ENCODE results near the gene PRND.
"Not testable (repeated sequence)": the region's sequence is repeated elsewhere in the genome, so short reads cannot be mapped to it uniquely, and the experiment has no call there.

Gene PRND

GRCh38 chr20:4721719-4722118, at the start of gene PRND:
Gene PRND, plus strand, starts transcription at chr20:4721909. Its CDS starts 2,643 bp downstream, at chr20:4724552.
- DNase-seq (ENCODE audit: low read depth): no peak

- DNase-seq (ENCODE audit: low read depth): no peak
Measured at GRCh38 chr20:4672948-4673347, 48.8 kb upstream of the PRND start.

- DNase-seq (ENCODE audit: low read depth): no peak
Measured at GRCh38 chr20:4673371-4674001, 48.2 kb upstream of the PRND start.

- DNase-seq (ENCODE audit: low read depth): no peak
Measured at GRCh38 chr20:4674672-4675071, 47.0 kb upstream of the PRND start.

- no peak for DNase-seq (ENCODE audit: low read depth)
Measured at GRCh38 chr20:4677846-4678245, 43.9 kb upstream of the PRND start.

GRCh38 chr20:4681401-4681800, 40.3 kb upstream of the PRND start:
- no peak for DNase-seq (ENCODE audit: low read depth)

- DNase-seq (ENCODE audit: low read depth): no peak
Measured at GRCh38 chr20:4681991-4682401, 39.7 kb upstream of the PRND start.

GRCh38 chr20:4682682-4683081, 39.0 kb upstream of the PRND start:
- DNase-seq (ENCODE audit: low read depth): no peak

GRCh38 chr20:4683261-4683660, 38.4 kb upstream of the PRND start:
- DNase-seq (ENCODE audit: low read depth): no peak

- no peak for DNase-seq (ENCODE audit: low read depth)
Measured at GRCh38 chr20:4684837-4685413, 36.8 kb upstream of the PRND start.

- DNase-seq (ENCODE audit: low read depth): no peak
Measured at GRCh38 chr20:4685923-4686221, 35.8 kb upstream of the PRND start.

GRCh38 chr20:4688305-4688704, 33.4 kb upstream of the PRND start:
- DNase-seq (ENCODE audit: low read depth): no peak

- no peak for DNase-seq (ENCODE audit: low read depth)
Measured at GRCh38 chr20:4689220-4689619, 32.5 kb upstream of the PRND start.

GRCh38 chr20:4691753-4692152, 30.0 kb upstream of the PRND start:
- DNase-seq (ENCODE audit: low read depth): no peak

GRCh38 chr20:4694076-4694475, 27.6 kb upstream of the PRND start:
- DNase-seq (ENCODE audit: low read depth): no peak

- no peak for DNase-seq (ENCODE audit: low read depth)
Measured at GRCh38 chr20:4697189-4697830, 24.4 kb upstream of the PRND start.

- DNase-seq (ENCODE audit: low read depth): no peak
Measured at GRCh38 chr20:4697831-4698221, 23.9 kb upstream of the PRND start.

- no peak for DNase-seq (ENCODE audit: low read depth)
Measured at GRCh38 chr20:4699216-4699615, 22.5 kb upstream of the PRND start.

- no peak for DNase-seq (ENCODE audit: low read depth)
Measured at GRCh38 chr20:4699957-4700356, 21.8 kb upstream of the PRND start.

GRCh38 chr20:4702562-4703280, 19.0 kb upstream of the PRND start:
- DNase-seq (ENCODE audit: low read depth): no peak

- no peak for DNase-seq (ENCODE audit: low read depth)
Measured at GRCh38 chr20:4703281-4703676, 18.4 kb upstream of the PRND start.

- not testable (repeated sequence) for DNase-seq (ENCODE audit: low read depth)
Measured at GRCh38 chr20:4706941-4707340, 14.8 kb upstream of the PRND start.

GRCh38 chr20:4708036-4708435, 13.7 kb upstream of the PRND start:
- no peak for DNase-seq (ENCODE audit: low read depth)

Data from stimulated activated CD8-positive, alpha-beta memory T cell treated with anti-CD3 and anti-CD28 coated beads, Interleukin-15, amount 100 ng/mL, for 24 hours (primary cell).